MCF 10A (cell line): Measurements from ENCODE around the gene COG7. TPM values are rescaled to one million over a fixed set of nuclear protein-coding genes. Genes with fewer than 3 reads are reported as not detected.

Experiments used
- Bru-seq: library from RNA; stranded (reverse); fragments of 400-500 nt; gene quantifications from one replicate; lab custom pipeline; 2021; lab: Mats Ljungman, UMichigan
- BruChase-seq, 2 experiments: library from RNA; stranded (reverse); fragments of 400-500 nt; gene quantifications; one replicate each; lab custom pipeline; 2021; lab: Mats Ljungman, UMichigan
- BruUV-seq: library from RNA; stranded (reverse); fragments of 400-500 nt; replicated peaks from 2 replicates; lab custom pipeline; 2021; lab: Mats Ljungman, UMichigan
- CTCF ChIA-PET: fragments of 300-600 bp; sonication (Branson Sonifier 250); formaldehyde crosslinking; extraction: SDS; loops from one replicate; lab custom pipeline; 2021; ENCODE audit warnings: antibody characterized with exemption, inconsistent platforms; lab: Yijun Ruan, JAX
- POLR2A ChIA-PET: fragments of 300-600, 350-650 bp; sonication (Branson Sonifier 250); formaldehyde crosslinking; extraction: SDS; loops from one replicate; lab custom pipeline; 2020; ENCODE audit warnings: antibody characterized with exemption, inconsistent platforms; lab: Yijun Ruan, JAX
- DNase-seq: peaks from one replicate; pipeline ENCODE4 v3.0.0-alpha.2; 2018; ENCODE audit not compliant: unreplicated experiment
- H3K27ac Mint-ChIP-seq: one replicate; pipeline ENCODE4 v1.8.0; 2022; ENCODE audit warnings: mild to moderate bottlenecking, low read depth, mixed read lengths; ENCODE audit not compliant: unreplicated experiment
- H3K27me3 Mint-ChIP-seq: one replicate; pipeline ENCODE4 v1.8.0; 2022; ENCODE audit warnings: mixed read lengths; ENCODE audit not compliant: insufficient read depth, unreplicated experiment
- H3K36me3 Mint-ChIP-seq: one replicate; pipeline ENCODE4 v1.8.0; 2022; ENCODE audit warnings: mild to moderate bottlenecking, moderate library complexity, mixed read lengths; ENCODE audit not compliant: insufficient read depth, unreplicated experiment
- H3K4me1 Mint-ChIP-seq: one replicate; pipeline ENCODE4 v1.8.0; 2022; ENCODE audit warnings: mixed read lengths; ENCODE audit not compliant: insufficient read depth, unreplicated experiment
- H3K4me3 Mint-ChIP-seq: one replicate; pipeline ENCODE4 v1.8.0; 2022; ENCODE audit warnings: mild to moderate bottlenecking, moderate library complexity, mixed read lengths; ENCODE audit not compliant: unreplicated experiment
- H3K9me3 Mint-ChIP-seq: one replicate; pipeline ENCODE4 v1.8.0; 2022; ENCODE audit warnings: mixed read lengths; ENCODE audit not compliant: unreplicated experiment
- intact Hi-C: fragments of 100-400 bp; cut with micrococcal nuclease; formaldehyde crosslinking; loops from 2 replicates; pipeline ENCODE4 v1.14.1; 2022
- long read RNA-seq: library from polyadenylated mRNA; stranded (forward); transcript quantifications from one replicate; pipeline ENCODE4 v2.0.0, GENCODE V29; 2022
- total RNA-seq: library from RNA; stranded (reverse); gene quantifications from 2 replicates; pipeline ENCODE4 v1.2.3, GENCODE V29; 2022
- TF ChIP-seq, protein P1 (sequence below): fragments of 200-600 bp; IDR thresholded peaks from one replicate; pipeline ENCODE4 v1.8.0; 2022; ENCODE audit warnings: antibody characterized with exemption, mild to moderate bottlenecking; ENCODE audit not compliant: unreplicated experiment

The COG7 gene
- total RNA-seq = 10.0 and 16.7 TPM in 2 replicates
- Bru-seq, nascent RNA = percentile 61 among the genes with signal in this experiment
- percentile 75 among the genes with signal in this experiment for BruChase-seq, experiment 1, labeled RNA remaining after a 6-hour chase
- BruChase-seq, experiment 2, labeled RNA remaining after a 2-hour chase = percentile 71 among the genes with signal in this experiment
- long read RNA-seq, transcript COG7-201 (17 exons, 2,926 nt) = major isoform, 20 of 25 reads
- long read RNA-seq, partial matches to known transcripts = 1 of 25 reads
- long read RNA-seq, other reads (novel, unspliced or antisense) = 4 of 25 reads

DNA sequence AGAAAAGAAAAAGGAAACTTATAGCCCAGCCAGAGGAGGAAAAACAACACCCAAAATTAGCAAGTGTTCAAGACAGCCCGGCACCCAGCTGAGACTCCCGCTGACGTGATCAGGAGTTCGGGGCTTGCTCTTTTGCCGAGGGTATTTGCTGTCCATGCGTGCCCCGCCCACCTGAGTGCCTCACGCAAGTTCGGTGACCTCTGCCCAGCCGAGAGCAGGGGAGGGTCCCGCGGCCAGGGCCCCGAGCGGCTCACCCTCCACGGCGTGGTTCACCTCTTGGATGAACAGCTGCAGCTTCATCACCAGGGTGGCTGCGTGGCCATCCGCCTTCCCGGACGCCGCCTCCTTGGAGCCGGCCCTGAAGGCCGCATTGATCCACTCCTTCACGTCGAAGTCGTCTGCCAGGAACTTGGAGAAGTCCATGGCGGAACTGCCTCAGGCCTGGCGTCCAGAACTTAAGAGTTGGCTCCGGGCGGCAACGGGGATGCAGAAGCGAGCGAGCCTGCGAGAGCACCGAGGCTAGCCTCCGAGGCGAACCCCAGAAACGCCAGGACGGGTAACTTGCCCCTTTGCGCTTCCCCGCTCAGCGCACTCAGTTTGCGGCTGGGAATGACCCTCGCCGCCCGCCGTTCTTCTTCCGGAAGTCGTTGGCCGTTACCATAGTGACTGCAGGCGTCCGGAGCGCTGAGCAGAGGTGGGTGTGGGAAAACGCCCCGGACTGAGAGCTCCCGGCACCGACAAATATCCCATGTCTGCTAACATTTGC is at the start of gene COG7:
COG7 (minus strand) TSS at position 618 of the 766 bp plus-strand sequence; CDS start at position 423, 195 bp downstream.
- intact Hi-C loops = loop anchor here (2.0 kb wide), 2 partner anchors 52 to 104 kb away; partner anchors contain the start of genes EARS2 and UBFD1
- TSS peak; percentile 48 for BruUV-seq
- H3K27ac Mint-ChIP-seq = peak within 1 kb of the TSS; percentile 89
- H3K4me1 Mint-ChIP-seq = peaks cover 14% of the 10 kb centered on the region
- peak; percentile 82 for DNase-seq
- H3K4me3 Mint-ChIP-seq = peak within 1 kb of the TSS; percentile 90
- peaks cover 8% of the 10 kb centered on the region for H3K36me3 Mint-ChIP-seq
- no peaks in the 10 kb centered on the region for H3K9me3 Mint-ChIP-seq
- H3K27me3 Mint-ChIP-seq = no peaks in the 10 kb centered on the region
- TF ChIP-seq, protein P1, sequence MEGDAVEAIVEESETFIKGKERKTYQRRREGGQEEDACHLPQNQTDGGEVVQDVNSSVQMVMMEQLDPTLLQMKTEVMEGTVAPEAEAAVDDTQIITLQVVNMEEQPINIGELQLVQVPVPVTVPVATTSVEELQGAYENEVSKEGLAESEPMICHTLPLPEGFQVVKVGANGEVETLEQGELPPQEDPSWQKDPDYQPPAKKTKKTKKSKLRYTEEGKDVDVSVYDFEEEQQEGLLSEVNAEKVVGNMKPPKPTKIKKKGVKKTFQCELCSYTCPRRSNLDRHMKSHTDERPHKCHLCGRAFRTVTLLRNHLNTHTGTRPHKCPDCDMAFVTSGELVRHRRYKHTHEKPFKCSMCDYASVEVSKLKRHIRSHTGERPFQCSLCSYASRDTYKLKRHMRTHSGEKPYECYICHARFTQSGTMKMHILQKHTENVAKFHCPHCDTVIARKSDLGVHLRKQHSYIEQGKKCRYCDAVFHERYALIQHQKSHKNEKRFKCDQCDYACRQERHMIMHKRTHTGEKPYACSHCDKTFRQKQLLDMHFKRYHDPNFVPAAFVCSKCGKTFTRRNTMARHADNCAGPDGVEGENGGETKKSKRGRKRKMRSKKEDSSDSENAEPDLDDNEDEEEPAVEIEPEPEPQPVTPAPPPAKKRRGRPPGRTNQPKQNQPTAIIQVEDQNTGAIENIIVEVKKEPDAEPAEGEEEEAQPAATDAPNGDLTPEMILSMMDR = no peak
- POLR2A ChIA-PET = interaction anchor here (0.7 to 2.6 kb wide), 11 partner anchors 9 to 172 kb away, joined by 3 to 8 read pairs (median 5); partner anchors contain the start of gene GGA2
- CTCF ChIA-PET = interaction anchor here (0.5 to 4.3 kb wide), 9 partner anchors 9 to 276 kb away, joined by 3 to 36 read pairs (median 4); no protein-coding TSS in a partner anchor

DNA sequence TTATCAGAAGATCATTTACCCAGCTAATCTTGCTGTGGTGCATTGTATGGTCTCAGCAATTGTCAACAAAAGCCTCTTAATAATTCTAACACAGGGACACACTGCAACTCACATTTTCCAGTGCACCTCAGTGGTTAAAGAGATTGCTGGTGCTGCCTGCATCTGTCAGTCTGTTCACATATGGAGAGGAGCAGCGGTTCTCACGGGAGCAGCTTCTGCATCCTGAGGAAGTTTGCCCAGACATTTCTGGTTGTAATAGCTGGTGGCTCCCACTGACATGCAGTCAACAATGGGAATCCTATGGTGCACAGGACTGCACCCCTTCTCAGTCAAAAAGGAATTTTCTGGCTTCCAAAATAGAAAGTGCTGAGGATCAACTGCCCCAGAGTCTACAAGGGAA is 49.5 kb upstream of the COG7 start:
- Mint-ChIP-seq H3K36me3 (peaks cover 9% of the 10 kb centered on the region), H3K27me3 (no peaks in the 10 kb centered on the region), H3K4me3 (no peak overlapping the region), H3K27ac (no peak overlapping the region), H3K9me3 (no peaks in the 10 kb centered on the region), H3K4me1 (peaks cover 30% of the 10 kb centered on the region)
- CTCF ChIA-PET = no interaction called here
- POLR2A ChIA-PET = no interaction called here
- TF ChIP-seq, protein P1 = no peak
- no TSS peak for BruUV-seq
- no peak for DNase-seq
- intact Hi-C loops = no loop called here

DNA sequence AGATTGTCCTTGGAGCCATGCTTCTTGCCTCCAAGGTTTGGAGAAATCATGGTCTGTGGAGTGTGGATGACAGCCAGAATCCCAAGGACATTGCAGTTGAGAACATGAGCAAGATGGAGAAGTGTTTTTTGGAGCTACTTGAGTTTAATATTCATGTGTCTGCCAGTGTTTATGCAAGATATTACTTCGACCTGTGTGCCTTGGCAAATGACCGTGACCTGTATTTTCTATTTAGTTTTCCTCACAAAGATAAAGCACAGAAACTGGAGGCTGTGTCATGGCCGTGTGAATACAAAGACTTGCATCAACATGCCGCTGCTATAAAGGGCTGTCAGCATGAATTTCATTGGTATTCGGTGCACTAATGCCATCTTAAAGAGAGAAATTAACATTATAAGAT is 48.3 kb upstream of the COG7 start:
- TF ChIP-seq, protein P1 = no peak
- BruUV-seq = no TSS peak
- Mint-ChIP-seq H3K4me3 (no peak overlapping the region), H3K27me3 (no peaks in the 10 kb centered on the region), H3K27ac (no peak overlapping the region), H3K4me1 (peaks cover 31% of the 10 kb centered on the region), H3K9me3 (no peaks in the 10 kb centered on the region), H3K36me3 (peaks cover 9% of the 10 kb centered on the region)
- ChIA-PET POLR2A (interaction anchor here (1.8 to 2.7 kb wide), 3 partner anchors 9 to 57 kb away, joined by 9 to 12 read pairs (median 11); partner anchors contain the start of genes EARS2, GGA2 and UBFD1), CTCF (interaction anchor here (1.0 to 2.1 kb wide), 3 partner anchors 10 to 73 kb away, joined by 3 to 8 read pairs (median 5); no protein-coding TSS in a partner anchor)
- intact Hi-C loops = no loop called here
- DNase-seq = no peak
